ENCODE results near the gene ABHD12. TPM values are rescaled to one million over a fixed set of nuclear protein-coding genes. Genes with fewer than 3 reads are reported as not detected.

The ABHD12 gene
- total and polyA plus RNA-seq, 2 donors (not counting 3 experiments of a cell fraction or from before 2014, with no cell fraction given), result 19.2 to 36.0 TPM

DNA sequence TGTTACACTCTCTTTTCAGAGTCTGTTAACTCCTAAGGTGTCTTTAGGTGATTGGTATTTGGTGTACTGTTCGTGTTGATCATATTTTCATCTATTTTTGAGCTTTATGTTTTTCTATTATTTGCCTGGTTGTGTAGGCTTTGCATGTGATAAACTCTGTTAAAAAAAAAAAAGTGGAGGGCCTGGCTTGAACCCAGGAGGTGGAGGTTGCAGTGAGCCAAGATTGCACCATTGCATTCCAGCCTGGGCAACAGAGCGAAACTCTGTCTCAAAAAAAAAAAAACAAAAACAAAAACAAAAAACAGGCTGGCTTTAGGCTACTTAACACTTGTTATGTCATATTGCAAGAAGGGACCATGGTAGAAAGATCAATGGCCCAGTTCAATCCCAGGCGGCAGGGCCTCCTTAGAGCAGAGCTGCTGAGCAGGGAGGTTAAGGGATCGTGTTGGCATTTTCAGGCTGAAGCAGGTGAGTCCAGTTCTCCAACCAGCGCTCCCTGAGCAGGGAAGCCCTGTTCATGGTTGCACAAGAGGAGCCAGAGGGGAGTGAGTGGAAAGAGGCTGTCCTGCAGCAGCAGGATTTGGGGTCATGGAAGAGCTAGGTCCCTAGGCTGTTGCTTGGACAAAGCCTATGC is 134.3 kb downstream of the ABHD12 start:
- intact Hi-C loops (cut with micrococcal nuclease) (no loop called here), dilution Hi-C loops (cut with MboI; ENCODE audit: extremely low pct_ligation_motif_present, low sequenced_read_pairs) (no loop called here)
- Histone ChIP-seq H3K4me3 (replicated peaks in 1 of 3; ENCODE audit: insufficient read depth in 1 of 3, low read depth in 1 of 3, low read length in 3 of 3) (no peak overlapping the region), H3K36me3 (ENCODE audit: control insufficient read depth in 2 of 2, extremely low read depth in 1 of 2, insufficient read depth in 2 of 2, low read length in 2 of 2) (peaks cover 2 to 13% of the 10 kb centered on the region in 2 experiments), H2AFZ (ENCODE audit: low read depth, low read length) (no peak overlapping the region), H4K20me1 (replicated peaks; ENCODE audit: control insufficient read depth, extremely low read depth, insufficient read depth, low read length) (no peaks in the 10 kb centered on the region), H3K9me1 (replicated peaks; ENCODE audit: control insufficient read depth, extremely low read depth, insufficient read depth, low read length) (no peaks in the 10 kb centered on the region), H3K27me3 (ENCODE audit: control insufficient read depth in 2 of 2, insufficient read depth in 2 of 2, low read length in 2 of 2) (no peaks in the 10 kb centered on the region), H3K4me2 (ENCODE audit: insufficient read depth, low read length) (no peak overlapping the region), H3K27ac (ENCODE audit: insufficient read depth, low read depth, low read length) (no peak overlapping the region), H3K9me3 (replicated peaks; ENCODE audit: control insufficient read depth, insufficient read depth, low read length) (no peaks in the 10 kb centered on the region), H3K79me2 (ENCODE audit: control insufficient read depth, insufficient read depth, low read length) (peaks cover 59% of the 10 kb centered on the region), H3K9ac (replicated peaks; ENCODE audit: extremely low read depth, insufficient read depth, low read length) (no peak overlapping the region), H3K4me1 (ENCODE audit: control insufficient read depth, extremely low read depth, insufficient read depth, low read length) (no peaks in the 10 kb centered on the region)
- CTCF ChIA-PET, result interaction anchor here (1.0 to 1.2 kb wide), 2 partner anchors 11 to 143 kb away, joined by 3 read pairs; no protein-coding TSS in a partner anchor
- BruUV-seq (replicated peaks), result no TSS peak
- TF ChIP-seq POLR2A (IDR thresholded peaks at IDR 0.05; ENCODE audit: low read depth, low read length) (no peak), MYC (IDR thresholded peaks at IDR 0.05; ENCODE audit: low read depth, low read length) (no peak), FOS (IDR thresholded peaks at IDR 0.05; ENCODE audit: borderline replicate concordance, insufficient read depth, low read length) (no peak)
- DNase-seq (ENCODE audit: low read depth, low spot score), result no peak
- FAIRE-seq, result no peak
- POLR2A ChIA-PET, result interaction anchor here (0.8 kb wide), 1 partner anchor 9 kb away, joined by 3 read pairs; the partner anchor contains the start of gene PYGB

DNA sequence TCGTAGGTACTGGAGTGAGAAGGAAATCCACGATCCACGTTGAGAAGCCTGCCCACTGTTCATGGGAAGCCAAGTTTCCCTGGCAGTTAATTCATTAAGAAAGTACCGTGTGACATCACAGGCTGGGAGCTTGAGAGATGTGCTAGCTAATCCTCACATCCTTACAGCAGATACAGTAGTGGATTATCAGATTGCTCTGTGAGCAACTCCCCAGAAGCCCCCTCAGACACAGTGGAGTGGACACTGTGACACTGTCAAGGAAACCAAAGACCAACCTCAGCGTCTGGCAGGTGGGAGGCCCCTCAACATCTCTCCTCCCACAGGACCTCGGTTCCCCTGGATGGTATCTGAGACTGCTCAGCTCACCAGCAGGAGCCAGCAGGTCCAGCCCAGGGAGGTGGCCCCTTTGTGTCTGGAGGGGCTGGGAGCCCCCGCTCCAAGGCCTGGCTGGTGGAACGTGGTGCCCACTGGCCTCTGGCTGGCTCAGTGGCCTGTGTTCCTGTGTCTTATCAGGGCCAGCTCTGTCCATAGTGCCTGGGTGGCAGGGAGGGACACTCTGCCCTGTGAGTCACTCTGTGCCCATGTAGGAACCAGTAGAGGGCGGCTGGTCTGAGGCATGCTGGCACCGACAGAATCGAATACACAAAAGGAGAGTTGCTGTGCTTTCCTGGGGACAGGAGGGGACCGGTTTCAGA is 135.5 kb downstream of the ABHD12 start:
- no peaks in the 10 kb centered on the region for H3K27me3 ChIP-seq (ENCODE audit: control insufficient read depth in 2 of 2, insufficient read depth in 2 of 2, low read length in 2 of 2)
- ChIA-PET CTCF (interaction anchor here (1.1 to 1.2 kb wide), 2 partner anchors 9 to 45 kb away, joined by 3 read pairs; no protein-coding TSS in a partner anchor), POLR2A (no interaction called here)
- no peaks in the 10 kb centered on the region for H3K9me3 ChIP-seq (replicated peaks; ENCODE audit: control insufficient read depth, insufficient read depth, low read length)
- no TSS peak for BruUV-seq (replicated peaks)
- intact Hi-C loops (cut with micrococcal nuclease) (no loop called here), dilution Hi-C loops (cut with MboI; ENCODE audit: extremely low pct_ligation_motif_present, low sequenced_read_pairs) (no loop called here)
- H3K36me3 ChIP-seq (ENCODE audit: control insufficient read depth in 2 of 2, extremely low read depth in 1 of 2, insufficient read depth in 2 of 2, low read length in 2 of 2), result peaks cover 2 to 8% of the 10 kb centered on the region in 2 experiments
- no peak for TF ChIP-seq GATA2 (IDR thresholded peaks at IDR 0.05; ENCODE audit: insufficient read depth, insufficient read length, low read depth, low read length)
- TF ChIP-seq FOS (IDR thresholded peaks at IDR 0.05; ENCODE audit: borderline replicate concordance, insufficient read depth, low read length), result no peak
- TF ChIP-seq, protein P1, sequence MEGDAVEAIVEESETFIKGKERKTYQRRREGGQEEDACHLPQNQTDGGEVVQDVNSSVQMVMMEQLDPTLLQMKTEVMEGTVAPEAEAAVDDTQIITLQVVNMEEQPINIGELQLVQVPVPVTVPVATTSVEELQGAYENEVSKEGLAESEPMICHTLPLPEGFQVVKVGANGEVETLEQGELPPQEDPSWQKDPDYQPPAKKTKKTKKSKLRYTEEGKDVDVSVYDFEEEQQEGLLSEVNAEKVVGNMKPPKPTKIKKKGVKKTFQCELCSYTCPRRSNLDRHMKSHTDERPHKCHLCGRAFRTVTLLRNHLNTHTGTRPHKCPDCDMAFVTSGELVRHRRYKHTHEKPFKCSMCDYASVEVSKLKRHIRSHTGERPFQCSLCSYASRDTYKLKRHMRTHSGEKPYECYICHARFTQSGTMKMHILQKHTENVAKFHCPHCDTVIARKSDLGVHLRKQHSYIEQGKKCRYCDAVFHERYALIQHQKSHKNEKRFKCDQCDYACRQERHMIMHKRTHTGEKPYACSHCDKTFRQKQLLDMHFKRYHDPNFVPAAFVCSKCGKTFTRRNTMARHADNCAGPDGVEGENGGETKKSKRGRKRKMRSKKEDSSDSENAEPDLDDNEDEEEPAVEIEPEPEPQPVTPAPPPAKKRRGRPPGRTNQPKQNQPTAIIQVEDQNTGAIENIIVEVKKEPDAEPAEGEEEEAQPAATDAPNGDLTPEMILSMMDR (IDR thresholded peaks at IDR 0.05; ENCODE audit: extremely low read depth in 1 of 2, insufficient read depth in 1 of 2, low read depth in 1 of 2, low read length in 2 of 2), result no peak
- no peak for TF ChIP-seq MYC (IDR thresholded peaks at IDR 0.05; ENCODE audit: low read depth, low read length)
- TF ChIP-seq JUN (IDR thresholded peaks at IDR 0.05; ENCODE audit: borderline replicate concordance, insufficient read depth, insufficient read length, low read depth), result no peak
- no peak for TF ChIP-seq EZH2 (IDR thresholded peaks at IDR 0.05; ENCODE audit: borderline replicate concordance, low read depth, low read length, severe bottlenecking)
- TF ChIP-seq POLR2A (IDR thresholded peaks at IDR 0.05; ENCODE audit: low read depth, low read length), result no peak
- TF ChIP-seq, protein P2, sequence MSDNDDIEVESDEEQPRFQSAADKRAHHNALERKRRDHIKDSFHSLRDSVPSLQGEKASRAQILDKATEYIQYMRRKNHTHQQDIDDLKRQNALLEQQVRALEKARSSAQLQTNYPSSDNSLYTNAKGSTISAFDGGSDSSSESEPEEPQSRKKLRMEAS (IDR thresholded peaks at IDR 0.05; ENCODE audit: insufficient read depth, insufficient read length), result no peak
- no peak for TF ChIP-seq POLR2AphosphoS5 (IDR thresholded peaks at IDR 0.05; ENCODE audit: insufficient read depth, low read depth, low read length)
- H3K79me2 ChIP-seq (ENCODE audit: control insufficient read depth, insufficient read depth, low read length), result peaks cover 71% of the 10 kb centered on the region
- H3K9ac ChIP-seq (replicated peaks; ENCODE audit: extremely low read depth, insufficient read depth, low read length), result no peak overlapping the region
- no peak overlapping the region for H3K27ac ChIP-seq (ENCODE audit: insufficient read depth, low read depth, low read length)
- H3K4me1 ChIP-seq (ENCODE audit: control insufficient read depth, extremely low read depth, insufficient read depth, low read length), result peaks cover 2% of the 10 kb centered on the region
- H3K4me3 ChIP-seq (replicated peaks in 1 of 3; ENCODE audit: insufficient read depth in 1 of 3, low read depth in 1 of 3, low read length in 3 of 3), result no peak overlapping the region
- no peak overlapping the region for H2AFZ ChIP-seq (ENCODE audit: low read depth, low read length)
- H4K20me1 ChIP-seq (replicated peaks; ENCODE audit: control insufficient read depth, extremely low read depth, insufficient read depth, low read length), result no peaks in the 10 kb centered on the region
- H3K9me1 ChIP-seq (replicated peaks; ENCODE audit: control insufficient read depth, extremely low read depth, insufficient read depth, low read length), result no peaks in the 10 kb centered on the region
- DNase-seq (ENCODE audit: low read depth, low spot score), result no peak
- H3K4me2 ChIP-seq (ENCODE audit: insufficient read depth, low read length), result no peak overlapping the region
- no peak for FAIRE-seq
